NCI-H1694 treated with DMSO at 0.1 percent for 48 hours (cell line): Measurements from ENCODE around the gene DNAH7.
"Not testable (repeated sequence)": the region's sequence is repeated elsewhere in the genome, so short reads cannot be mapped to it uniquely, and the experiment has no call there.

Experiments
- DNase-seq: peaks from one replicate; lab custom pipeline; 2025; lab: John Stamatoyannopoulos, UW

The DNAH7 gene

GRCh38 chr2:195967336-195967735 lies 101.3 kb downstream of the DNAH7 start:
- DNase-seq, result no peak

- no peak for DNase-seq
Measured at GRCh38 chr2:195961873-195962272, 106.8 kb downstream of the DNAH7 start.

GRCh38 chr2:195959341-195959740 lies 109.3 kb downstream of the DNAH7 start:
- no peak for DNase-seq

- no peak for DNase-seq
Measured at GRCh38 chr2:195956725-195957124, 111.9 kb downstream of the DNAH7 start.

GRCh38 chr2:195945056-195945455 lies 123.6 kb downstream of the DNAH7 start:
- DNase-seq, result no peak

- DNase-seq, result no peak
Measured at GRCh38 chr2:195937176-195937575, 131.5 kb downstream of the DNAH7 start.

- no peak for DNase-seq
Measured at GRCh38 chr2:195934484-195934883, 134.2 kb downstream of the DNAH7 start.

- no peak for DNase-seq
Measured at GRCh38 chr2:195929531-195929930, 139.1 kb downstream of the DNAH7 start.

- DNase-seq, result no peak
Measured at GRCh38 chr2:195925120-195925519, 143.5 kb downstream of the DNAH7 start.

- DNase-seq, result no peak
Measured at GRCh38 chr2:195923889-195924288, 144.7 kb downstream of the DNAH7 start.

- not testable (repeated sequence) for DNase-seq
Measured at GRCh38 chr2:195917021-195917600, 151.5 kb downstream of the DNAH7 start.

GRCh38 chr2:195912079-195912478 lies 156.6 kb downstream of the DNAH7 start:
- DNase-seq, result no peak

GRCh38 chr2:195910570-195910969 lies 158.1 kb downstream of the DNAH7 start:
- no peak for DNase-seq

- DNase-seq, result no peak
Measured at GRCh38 chr2:195909926-195910325, 158.7 kb downstream of the DNAH7 start.

- DNase-seq, result no peak
Measured at GRCh38 chr2:195907474-195907873, 161.2 kb downstream of the DNAH7 start.

GRCh38 chr2:195903956-195904355 lies 164.7 kb downstream of the DNAH7 start:
- DNase-seq, result no peak

GRCh38 chr2:195902857-195903256 lies 165.8 kb downstream of the DNAH7 start:
- no peak for DNase-seq

GRCh38 chr2:195899226-195899625 lies 169.4 kb downstream of the DNAH7 start:
- DNase-seq, result no peak

- peak; percentile 90 for DNase-seq
Measured at GRCh38 chr2:195898505-195899191, 170.0 kb downstream of the DNAH7 start.

GRCh38 chr2:195891081-195891480 lies 177.6 kb downstream of the DNAH7 start:
- DNase-seq, result no peak

- no peak for DNase-seq
Measured at GRCh38 chr2:195879153-195879552, 189.5 kb downstream of the DNAH7 start.

- DNase-seq, result no peak
Measured at GRCh38 chr2:195871326-195871725, 197.3 kb downstream of the DNAH7 start.

GRCh38 chr2:195864316-195864715 lies 204.3 kb downstream of the DNAH7 start:
- DNase-seq, result no peak

GRCh38 chr2:195863564-195863963 lies 205.1 kb downstream of the DNAH7 start:
- no peak for DNase-seq
